GM10847 (cell line): ENCODE data around the gene GPR39.

Experiments
- POLR2A ChIP-seq: IDR thresholded peaks from 2 replicates; pipeline ENCODE4 v1.6.1; 2011; ENCODE audit not compliant: insufficient read length; ENCODE audit errors: extremely low read depth

The GPR39 gene

DNA sequence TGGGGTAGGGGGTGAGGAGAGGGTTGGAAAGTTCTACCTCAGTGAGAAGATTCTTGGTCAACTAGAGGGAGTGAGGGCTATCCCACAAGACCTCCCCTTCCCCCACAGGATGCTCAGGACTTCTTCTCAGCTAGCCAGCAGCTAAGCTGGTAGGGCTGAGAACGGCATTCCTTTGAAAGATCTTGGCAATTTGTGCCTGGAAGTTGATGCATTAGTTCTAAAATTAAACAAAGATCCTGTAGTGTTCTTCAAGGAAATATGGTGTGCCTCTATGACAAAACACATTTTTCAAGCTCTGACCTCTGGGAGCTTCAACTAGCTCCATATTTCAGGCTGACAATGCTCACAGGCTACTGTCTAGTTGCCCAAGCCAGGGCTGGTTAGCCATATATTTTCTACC lies 251.1 kb downstream of the GPR39 start:
- no peak for TF ChIP-seq POLR2A

DNA sequence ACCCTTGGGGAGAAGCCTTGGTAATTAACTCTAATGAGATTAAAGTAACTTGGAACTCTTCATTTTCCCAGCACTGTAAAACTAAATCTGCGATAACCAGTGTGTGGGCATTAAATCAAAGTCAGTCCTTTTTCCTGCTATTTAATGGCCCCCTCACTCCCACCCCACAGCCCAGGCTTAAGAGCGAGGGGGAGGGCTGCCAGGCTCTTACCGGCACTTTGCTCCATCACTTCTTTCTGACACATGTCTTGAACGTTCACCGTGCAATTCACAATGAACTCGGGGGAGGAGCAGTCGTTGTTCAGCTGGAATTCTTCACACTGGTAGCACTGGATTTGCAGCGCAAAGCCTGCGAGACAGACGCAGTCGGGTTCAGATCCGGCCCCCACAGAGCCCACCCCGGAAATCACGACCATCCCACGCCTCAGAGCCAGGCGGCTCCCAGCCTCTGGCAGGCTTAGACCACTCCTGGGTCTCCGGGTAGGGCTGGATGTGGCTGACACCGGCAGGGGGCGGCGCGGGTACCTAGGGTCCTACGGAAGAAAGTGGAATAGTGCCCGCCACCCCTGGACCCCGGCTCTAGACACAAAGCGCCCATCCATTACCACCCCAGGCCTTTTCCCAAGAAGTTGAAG lies 251.7 kb downstream of the GPR39 start:
- no peak for TF ChIP-seq POLR2A

DNA sequence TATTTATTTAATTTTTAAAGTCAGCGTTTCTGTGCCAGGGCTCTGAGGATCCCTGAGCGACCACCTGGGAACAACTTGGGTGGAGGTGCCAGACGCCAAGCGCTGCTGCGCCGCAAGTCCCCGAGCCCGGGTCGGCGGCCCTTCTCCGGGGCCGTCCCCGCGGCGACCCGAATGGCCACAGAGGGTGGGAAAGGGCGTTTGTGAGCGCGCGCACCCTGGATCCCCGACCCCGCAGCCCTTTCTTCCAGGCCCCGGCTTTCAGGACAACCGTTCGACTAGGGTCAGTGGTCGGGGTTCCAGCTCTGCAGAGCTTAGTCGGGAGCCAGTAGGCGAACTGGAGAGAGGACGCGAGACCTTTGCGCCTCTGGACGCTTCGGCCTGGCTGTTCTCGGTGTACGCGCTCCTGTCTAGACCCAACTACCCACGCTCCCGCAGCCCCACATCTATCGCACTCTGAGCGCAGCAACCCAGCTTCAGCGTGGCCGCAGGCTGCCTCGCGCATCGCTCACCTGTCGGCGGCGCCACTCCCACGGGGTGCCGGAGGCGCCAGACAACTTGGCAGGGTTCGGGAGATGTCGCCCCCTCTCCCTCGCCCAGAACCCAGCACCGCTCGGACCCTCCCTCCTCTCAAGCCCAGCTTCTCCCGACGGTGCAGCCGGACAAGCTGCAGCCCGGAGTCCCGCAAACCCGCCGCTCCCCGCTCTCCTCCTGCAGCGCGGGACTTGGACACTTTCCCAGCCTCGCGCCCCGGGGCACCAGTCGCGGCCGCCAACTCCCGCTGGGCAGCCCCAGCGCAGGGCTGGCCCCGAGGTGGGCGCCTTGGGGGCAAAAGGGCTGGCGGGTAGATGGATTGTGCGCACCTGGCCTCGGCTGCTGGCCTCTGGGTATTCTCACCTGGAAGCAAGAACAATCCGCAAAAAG lies 252.6 kb downstream of the GPR39 start:
- no peak for TF ChIP-seq POLR2A

DNA sequence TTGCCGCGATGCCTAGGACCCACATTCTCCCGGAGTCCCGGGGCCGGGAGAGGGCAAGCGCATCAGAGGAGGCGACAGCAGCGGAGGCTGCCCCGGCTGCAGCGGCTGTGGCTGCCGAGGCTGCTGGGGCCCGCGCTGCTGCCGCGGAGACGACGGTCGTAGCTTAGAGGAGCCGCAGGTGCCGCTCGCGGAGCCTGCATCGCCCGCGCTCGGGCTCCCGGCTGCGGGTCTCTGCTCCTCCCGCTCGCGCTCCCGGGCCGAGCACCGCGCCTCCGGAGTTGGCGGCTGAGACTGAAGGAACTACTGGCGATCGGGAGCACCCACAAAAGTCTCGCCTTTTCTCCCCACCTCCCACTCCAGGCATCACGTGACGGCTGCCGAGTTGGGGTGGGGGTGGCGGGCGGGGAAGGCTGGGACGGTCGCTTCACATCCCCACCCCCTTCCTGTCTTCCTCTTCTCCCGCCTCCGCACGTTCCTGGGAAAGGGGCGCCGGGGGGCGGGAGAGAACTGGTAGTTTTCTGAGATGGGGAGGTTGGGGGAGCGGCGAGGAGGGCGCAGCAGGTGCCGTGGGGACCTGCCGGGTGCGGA lies 253.4 kb downstream of the GPR39 start, which contains the start of gene LYPD1:
TSS of gene LYPD1 (minus strand) at position 298 of the 588 bp plus-strand sequence. CDS start at position 25, 273 bp downstream.
- TF ChIP-seq POLR2A, result no peak

GRCh38 chr2:132670496-132671150 lies 254.0 kb downstream of the GPR39 start:
- no peak for TF ChIP-seq POLR2A

DNA sequence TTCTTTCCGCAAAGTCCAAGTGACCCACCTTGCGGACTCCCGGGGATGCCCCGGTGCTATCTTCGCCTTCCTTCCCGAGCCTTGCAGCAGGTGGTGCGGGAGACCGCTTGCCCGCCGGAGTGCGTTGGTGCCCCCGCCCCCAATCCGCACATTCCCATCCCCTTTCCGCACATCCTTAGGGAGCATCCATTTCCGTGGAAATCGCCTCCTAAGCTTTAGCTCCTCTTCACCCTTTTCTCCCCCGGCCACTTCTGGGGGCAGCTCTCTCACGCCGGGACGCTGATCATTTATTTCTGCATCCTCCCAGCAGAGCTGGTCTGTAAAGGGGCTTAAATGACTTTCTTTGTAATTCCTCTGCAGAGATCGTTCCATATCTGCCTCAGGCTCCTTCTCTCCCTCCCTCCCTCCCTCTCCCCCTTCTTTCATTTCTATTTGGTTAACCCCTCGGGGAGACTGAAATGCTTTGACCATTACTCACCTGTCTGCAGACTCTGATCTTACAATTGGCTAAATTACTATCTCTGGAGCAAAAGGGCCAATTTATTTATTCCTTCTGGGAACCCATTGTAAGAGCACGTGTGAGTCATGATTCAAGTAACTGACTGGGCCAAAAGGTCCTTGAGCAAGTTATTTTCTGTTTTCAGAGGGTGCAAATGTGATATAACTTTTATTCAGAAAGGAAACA lies 254.7 kb downstream of the GPR39 start:
- no peak for TF ChIP-seq POLR2A

DNA sequence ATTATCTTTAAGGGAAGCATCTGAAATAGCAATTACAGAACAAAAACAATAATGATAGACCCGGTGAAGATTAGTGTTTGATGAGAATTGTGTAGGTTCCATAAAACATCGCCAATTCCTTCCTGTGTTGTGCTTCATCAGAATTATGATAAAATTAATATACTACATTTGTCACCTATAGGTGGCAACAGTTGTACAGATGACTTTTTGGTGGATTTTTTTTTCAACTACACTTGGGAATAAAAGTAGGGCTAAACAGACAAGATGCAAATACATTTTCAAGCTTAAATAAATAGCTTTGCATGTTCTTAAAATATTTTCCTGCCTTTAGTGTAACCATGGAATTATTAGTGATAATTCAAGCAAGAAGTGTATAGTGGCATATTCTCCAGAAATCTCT lies 260.4 kb downstream of the GPR39 start:
- no peak for TF ChIP-seq POLR2A

- TF ChIP-seq POLR2A, result no peak
Observed at GRCh38 chr2:132677661-132678060, 261.1 kb downstream of the GPR39 start.

DNA sequence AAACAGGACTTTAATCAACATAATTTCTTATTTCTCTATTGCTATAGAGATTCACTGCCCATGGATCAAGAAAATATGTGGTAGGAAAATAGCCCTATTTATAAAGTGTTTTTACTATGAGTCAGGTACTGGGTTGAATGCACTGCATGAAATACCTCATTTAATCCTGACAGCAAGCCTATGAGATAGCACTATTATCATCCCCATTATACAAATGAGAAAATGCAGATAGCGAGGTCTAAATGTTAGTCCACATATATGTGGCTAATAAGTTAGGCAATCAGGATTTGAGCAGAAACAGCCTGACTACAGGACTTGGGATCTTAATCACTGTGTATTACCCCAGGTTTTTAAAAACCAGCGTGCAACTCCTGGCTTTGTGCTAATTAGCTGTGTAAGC lies 261.9 kb downstream of the GPR39 start:
- no peak for TF ChIP-seq POLR2A

- TF ChIP-seq POLR2A, result no peak
Observed at GRCh38 chr2:132680544-132680943, 263.9 kb downstream of the GPR39 start.

DNA sequence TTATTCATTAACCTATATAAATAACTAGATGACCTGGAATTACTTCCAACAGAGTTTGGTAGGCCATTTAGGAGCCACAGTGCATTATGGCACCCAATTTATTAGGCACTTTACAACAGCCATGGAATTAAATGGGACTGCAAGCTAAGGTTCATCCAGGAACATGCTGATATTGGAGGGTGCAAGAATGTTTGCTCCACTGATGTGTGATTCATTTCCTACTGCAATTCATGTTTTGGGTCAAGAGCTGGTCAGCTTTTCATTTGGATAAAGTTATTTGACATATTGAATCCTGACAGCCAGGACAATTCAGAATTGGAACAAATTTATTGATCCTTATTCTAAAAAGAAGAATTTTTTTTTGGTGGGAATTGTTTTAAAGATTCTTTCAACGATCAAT lies 265.2 kb downstream of the GPR39 start:
- no peak for TF ChIP-seq POLR2A

GRCh38 chr2:132690664-132691303 lies 274.2 kb downstream of the GPR39 start:
- TF ChIP-seq POLR2A, result no peak

DNA sequence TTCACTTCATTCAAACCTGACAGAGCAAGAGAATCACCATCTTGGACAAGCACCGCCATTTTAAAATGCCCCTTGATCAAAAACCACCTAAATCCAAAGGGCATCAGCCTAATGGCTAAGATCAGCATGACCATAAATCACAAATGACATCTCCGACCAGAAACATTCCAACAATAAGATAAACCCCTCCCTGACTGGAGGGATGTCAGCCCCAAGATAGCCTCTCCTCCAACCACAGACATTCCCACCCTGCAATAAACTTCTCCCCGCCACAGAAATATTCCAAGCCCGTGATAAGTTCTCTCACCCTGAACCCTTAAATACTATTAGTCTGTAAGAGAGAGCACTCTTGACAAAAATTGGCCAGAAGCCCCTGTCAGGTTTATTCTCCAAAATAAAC lies 275.0 kb downstream of the GPR39 start:
- no peak for TF ChIP-seq POLR2A

- TF ChIP-seq POLR2A, result no peak
Observed at GRCh38 chr2:132692816-132693215, 276.2 kb downstream of the GPR39 start.
